ENCODE data around the gene IQCB1. TPM values are rescaled to one million over a fixed set of nuclear protein-coding genes. Genes with fewer than 3 reads are reported as not detected.

Gene IQCB1
- total and polyA plus RNA-seq, 10 of the 15 experiments (the other 5 are each of a cell fraction or from before 2014, with no cell fraction given) = 36.0 to 69.4 (median 48.9) TPM

DNA sequence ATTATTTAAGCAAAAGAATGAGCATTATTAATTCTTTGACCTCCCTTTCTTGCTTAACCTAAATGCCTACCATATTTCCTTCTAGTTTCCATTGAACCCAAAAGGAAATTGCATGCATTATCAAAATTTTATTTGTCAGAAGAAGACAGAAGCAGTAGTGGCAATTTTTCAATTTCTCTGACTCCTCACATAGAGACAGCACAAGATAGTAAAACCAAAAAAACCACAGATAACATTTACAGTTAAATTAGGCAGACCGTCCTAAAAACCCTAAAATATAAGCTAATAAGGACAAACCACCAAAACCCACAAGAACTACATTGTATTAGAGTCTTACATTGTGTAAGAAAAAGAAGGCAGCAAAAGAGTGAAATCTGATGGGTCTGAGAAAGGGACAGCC, 112.4 kb downstream of the IQCB1 start:
- H3K27ac ChIP-seq (ENCODE audit: control insufficient read depth, insufficient read depth) = no peak overlapping the region
- no peak overlapping the region for H2AFZ ChIP-seq (ENCODE audit: control insufficient read depth, low read depth, low read length)
- CTCF ChIA-PET = no interaction called here
- H3K27me3 ChIP-seq (replicated peaks in 1 of 2; ENCODE audit: control insufficient read depth in 2 of 2, insufficient read depth in 2 of 2, low read length in 1 of 2) = no peaks in the 10 kb centered on the region
- H3K4me1 ChIP-seq (ENCODE audit: control insufficient read depth, insufficient read depth, low read length) = peaks cover 11% of the 10 kb centered on the region
- no peak overlapping the region for H3K4me2 ChIP-seq (ENCODE audit: control insufficient read depth, insufficient read depth)
- no peak overlapping the region for H3K4me3 ChIP-seq
- no peaks in the 10 kb centered on the region for H3K9me3 ChIP-seq (replicated peaks; ENCODE audit: control insufficient read depth, insufficient read depth, low read length)
- BruUV-seq (replicated peaks) = no TSS peak
- H3K9ac ChIP-seq (ENCODE audit: control insufficient read depth, insufficient read depth, low read length) = no peak overlapping the region
- TF ChIP-seq JUND (IDR thresholded peaks at IDR 0.05; ENCODE audit: low read depth, low read length) (no peak), STAT1 (conservative IDR thresholded peaks at IDR 0.05) (no peak), MEF2A (IDR thresholded peaks at IDR 0.05; ENCODE audit: insufficient read depth, low read depth, low read length) (no peak), ZZZ3 (IDR thresholded peaks at IDR 0.05; ENCODE audit: control insufficient read depth, insufficient read length, low read depth) (no peak), RFX5 (IDR thresholded peaks at IDR 0.05; ENCODE audit: low read depth, low read length) (no peak), ZNF217 (IDR thresholded peaks at IDR 0.05) (no peak), POLR2AphosphoS2 (IDR thresholded peaks at IDR 0.05; ENCODE audit: low read depth, low read length) (no peak), SMAD5 (IDR thresholded peaks at IDR 0.05; ENCODE audit: low read depth) (no peak), TARDBP (IDR thresholded peaks at IDR 0.05; ENCODE audit: borderline replicate concordance) (no peak)
- TF ChIP-seq, protein P1, sequence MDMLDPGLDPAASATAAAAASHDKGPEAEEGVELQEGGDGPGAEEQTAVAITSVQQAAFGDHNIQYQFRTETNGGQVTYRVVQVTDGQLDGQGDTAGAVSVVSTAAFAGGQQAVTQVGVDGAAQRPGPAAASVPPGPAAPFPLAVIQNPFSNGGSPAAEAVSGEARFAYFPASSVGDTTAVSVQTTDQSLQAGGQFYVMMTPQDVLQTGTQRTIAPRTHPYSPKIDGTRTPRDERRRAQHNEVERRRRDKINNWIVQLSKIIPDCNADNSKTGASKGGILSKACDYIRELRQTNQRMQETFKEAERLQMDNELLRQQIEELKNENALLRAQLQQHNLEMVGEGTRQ (IDR thresholded peaks at IDR 0.05; ENCODE audit: borderline replicate concordance, low read depth, low read length) = no peak
- TF ChIP-seq, protein P2, sequence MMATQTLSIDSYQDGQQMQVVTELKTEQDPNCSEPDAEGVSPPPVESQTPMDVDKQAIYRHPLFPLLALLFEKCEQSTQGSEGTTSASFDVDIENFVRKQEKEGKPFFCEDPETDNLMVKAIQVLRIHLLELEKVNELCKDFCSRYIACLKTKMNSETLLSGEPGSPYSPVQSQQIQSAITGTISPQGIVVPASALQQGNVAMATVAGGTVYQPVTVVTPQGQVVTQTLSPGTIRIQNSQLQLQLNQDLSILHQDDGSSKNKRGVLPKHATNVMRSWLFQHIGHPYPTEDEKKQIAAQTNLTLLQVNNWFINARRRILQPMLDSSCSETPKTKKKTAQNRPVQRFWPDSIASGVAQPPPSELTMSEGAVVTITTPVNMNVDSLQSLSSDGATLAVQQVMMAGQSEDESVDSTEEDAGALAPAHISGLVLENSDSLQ (IDR thresholded peaks at IDR 0.05) = no peak
- TF ChIP-seq, protein P3, sequence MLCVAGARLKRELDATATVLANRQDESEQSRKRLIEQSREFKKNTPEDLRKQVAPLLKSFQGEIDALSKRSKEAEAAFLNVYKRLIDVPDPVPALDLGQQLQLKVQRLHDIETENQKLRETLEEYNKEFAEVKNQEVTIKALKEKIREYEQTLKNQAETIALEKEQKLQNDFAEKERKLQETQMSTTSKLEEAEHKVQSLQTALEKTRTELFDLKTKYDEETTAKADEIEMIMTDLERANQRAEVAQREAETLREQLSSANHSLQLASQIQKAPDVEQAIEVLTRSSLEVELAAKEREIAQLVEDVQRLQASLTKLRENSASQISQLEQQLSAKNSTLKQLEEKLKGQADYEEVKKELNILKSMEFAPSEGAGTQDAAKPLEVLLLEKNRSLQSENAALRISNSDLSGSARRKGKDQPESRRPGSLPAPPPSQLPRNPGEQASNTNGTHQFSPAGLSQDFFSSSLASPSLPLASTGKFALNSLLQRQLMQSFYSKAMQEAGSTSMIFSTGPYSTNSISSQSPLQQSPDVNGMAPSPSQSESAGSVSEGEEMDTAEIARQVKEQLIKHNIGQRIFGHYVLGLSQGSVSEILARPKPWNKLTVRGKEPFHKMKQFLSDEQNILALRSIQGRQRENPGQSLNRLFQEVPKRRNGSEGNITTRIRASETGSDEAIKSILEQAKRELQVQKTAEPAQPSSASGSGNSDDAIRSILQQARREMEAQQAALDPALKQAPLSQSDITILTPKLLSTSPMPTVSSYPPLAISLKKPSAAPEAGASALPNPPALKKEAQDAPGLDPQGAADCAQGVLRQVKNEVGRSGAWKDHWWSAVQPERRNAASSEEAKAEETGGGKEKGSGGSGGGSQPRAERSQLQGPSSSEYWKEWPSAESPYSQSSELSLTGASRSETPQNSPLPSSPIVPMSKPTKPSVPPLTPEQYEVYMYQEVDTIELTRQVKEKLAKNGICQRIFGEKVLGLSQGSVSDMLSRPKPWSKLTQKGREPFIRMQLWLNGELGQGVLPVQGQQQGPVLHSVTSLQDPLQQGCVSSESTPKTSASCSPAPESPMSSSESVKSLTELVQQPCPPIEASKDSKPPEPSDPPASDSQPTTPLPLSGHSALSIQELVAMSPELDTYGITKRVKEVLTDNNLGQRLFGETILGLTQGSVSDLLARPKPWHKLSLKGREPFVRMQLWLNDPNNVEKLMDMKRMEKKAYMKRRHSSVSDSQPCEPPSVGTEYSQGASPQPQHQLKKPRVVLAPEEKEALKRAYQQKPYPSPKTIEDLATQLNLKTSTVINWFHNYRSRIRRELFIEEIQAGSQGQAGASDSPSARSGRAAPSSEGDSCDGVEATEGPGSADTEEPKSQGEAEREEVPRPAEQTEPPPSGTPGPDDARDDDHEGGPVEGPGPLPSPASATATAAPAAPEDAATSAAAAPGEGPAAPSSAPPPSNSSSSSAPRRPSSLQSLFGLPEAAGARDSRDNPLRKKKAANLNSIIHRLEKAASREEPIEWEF (IDR thresholded peaks at IDR 0.05; ENCODE audit: insufficient replicate concordance, low read depth, low read length) = no peak
- POLR2A ChIA-PET = no interaction called here
- H3K36me3 ChIP-seq (ENCODE audit: control insufficient read depth in 2 of 2, insufficient read depth in 2 of 2, low read length in 1 of 2) = peaks cover 4 to 31% of the 10 kb centered on the region in 2 experiments
- in situ Hi-C loops (cut with MboI) = no loop called here
- intact Hi-C loops (cut with micrococcal nuclease; ENCODE audit: unreplicated experiment) = no loop called here
- 89% methylated on average over 1 of the region's 1 CpG for WGBS (ENCODE audit: insufficient coverage, insufficient replicate concordance, low lambda C conversion rate, missing lambda C conversion rate)
- RAD21 ChIA-PET (ENCODE audit: unreplicated experiment) = interaction anchor here (0.9 kb wide), 1 partner anchor 86 kb away, joined by 3 read pairs; no protein-coding TSS in a partner anchor
- FAIRE-seq (no peak), DNase-seq (ENCODE audit: low read depth, low spot score) (no peak), ATAC-seq (no peak)
- no peaks in the 10 kb centered on the region for H3K79me2 ChIP-seq (ENCODE audit: control insufficient read depth, insufficient read depth, low read length)
- SMC1A ChIA-PET (ENCODE audit: uncharacterized antibody, unreplicated experiment) = interaction anchor here (0.9 to 1.3 kb wide), 3 partner anchors 12 to 536 kb away, joined by 3 to 4 read pairs (median 3); no protein-coding TSS in a partner anchor
- no peaks in the 10 kb centered on the region for H4K20me1 ChIP-seq (ENCODE audit: control insufficient read depth, insufficient read depth)

All from GM12878 (cell line).